B cell (primary cell): Measurements from ENCODE around the gene WNT9A.

Source experiments
- EZH2 ChIP-seq: IDR thresholded peaks from 2 replicates; pipeline ENCODE4 v1.6.1; 2012; ENCODE audit warnings: borderline replicate concordance, low read depth, mild to moderate bottlenecking, moderate library complexity, low read length; ENCODE audit not compliant: insufficient read depth, poor library complexity, severe bottlenecking
- TF ChIP-seq, protein P1 (sequence below): fragments of 200-600 bp; IDR thresholded peaks from one replicate; pipeline ENCODE4 v1.8.0; 2022; ENCODE audit warnings: antibody characterized with exemption, mild to moderate bottlenecking

DNA sequence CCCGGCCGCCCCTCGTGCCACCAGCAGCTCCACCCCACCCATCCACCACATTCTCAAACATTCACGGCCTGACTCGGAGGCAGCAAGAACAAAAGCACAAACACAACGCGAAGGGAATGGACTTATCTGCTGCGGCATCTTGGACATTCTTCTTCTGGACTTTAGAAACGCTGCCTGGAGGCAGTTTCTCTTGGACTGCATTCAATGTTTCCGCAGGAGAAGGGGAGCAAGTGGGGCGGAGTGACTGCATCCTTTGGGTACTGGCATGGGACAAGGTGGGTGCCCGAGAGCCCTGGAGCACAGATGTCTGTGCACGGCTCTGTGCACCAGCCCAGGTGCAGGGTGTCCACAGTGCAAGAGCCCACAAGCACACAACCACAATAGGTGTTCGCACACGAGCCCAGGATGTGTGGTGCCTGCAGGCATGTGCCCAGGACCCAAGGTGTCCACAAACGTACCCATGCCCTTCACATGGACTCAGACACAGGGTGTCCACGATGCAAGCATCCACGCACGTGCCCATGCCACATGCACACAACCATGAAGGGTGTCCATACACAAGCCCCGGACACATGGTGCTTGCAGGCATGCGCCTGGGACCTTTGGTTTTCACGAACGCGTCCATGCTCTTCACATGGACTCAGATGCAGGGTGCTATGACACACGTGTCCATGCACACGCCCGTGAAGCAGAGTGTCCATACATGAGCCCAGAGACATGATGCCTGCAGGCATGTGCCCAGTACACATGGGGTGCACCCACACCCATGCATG is 53.6 kb downstream of the WNT9A start:
- TF ChIP-seq, protein P1, sequence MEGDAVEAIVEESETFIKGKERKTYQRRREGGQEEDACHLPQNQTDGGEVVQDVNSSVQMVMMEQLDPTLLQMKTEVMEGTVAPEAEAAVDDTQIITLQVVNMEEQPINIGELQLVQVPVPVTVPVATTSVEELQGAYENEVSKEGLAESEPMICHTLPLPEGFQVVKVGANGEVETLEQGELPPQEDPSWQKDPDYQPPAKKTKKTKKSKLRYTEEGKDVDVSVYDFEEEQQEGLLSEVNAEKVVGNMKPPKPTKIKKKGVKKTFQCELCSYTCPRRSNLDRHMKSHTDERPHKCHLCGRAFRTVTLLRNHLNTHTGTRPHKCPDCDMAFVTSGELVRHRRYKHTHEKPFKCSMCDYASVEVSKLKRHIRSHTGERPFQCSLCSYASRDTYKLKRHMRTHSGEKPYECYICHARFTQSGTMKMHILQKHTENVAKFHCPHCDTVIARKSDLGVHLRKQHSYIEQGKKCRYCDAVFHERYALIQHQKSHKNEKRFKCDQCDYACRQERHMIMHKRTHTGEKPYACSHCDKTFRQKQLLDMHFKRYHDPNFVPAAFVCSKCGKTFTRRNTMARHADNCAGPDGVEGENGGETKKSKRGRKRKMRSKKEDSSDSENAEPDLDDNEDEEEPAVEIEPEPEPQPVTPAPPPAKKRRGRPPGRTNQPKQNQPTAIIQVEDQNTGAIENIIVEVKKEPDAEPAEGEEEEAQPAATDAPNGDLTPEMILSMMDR = no peak
- TF ChIP-seq EZH2 = no peak
